RPMI7951 (cell line): Measurements from ENCODE around the gene OPTN. TPM values are rescaled to one million over a fixed set of nuclear protein-coding genes. Genes with fewer than 3 reads are reported as not detected.
"Not testable (repeated sequence)": the region's sequence is repeated elsewhere in the genome, so short reads cannot be mapped to it uniquely, and the experiment has no call there.

ENCODE experiments used
- DNase-seq: peaks from one replicate; pipeline ENCODE4 v3.0.0-alpha.2; 2012; ENCODE audit warnings: low read depth
- total RNA-seq: library from RNA; depleted of rRNA; stranded (reverse); fragments of >200 nt; shearing (Covaris generic); gene quantifications from 2 replicates; pipeline ENCODE4 v1.2.3, GENCODE V29; 2014

The OPTN gene
- total RNA-seq, 1 experiment from 2014 or later: 78.7 TPM

DNA sequence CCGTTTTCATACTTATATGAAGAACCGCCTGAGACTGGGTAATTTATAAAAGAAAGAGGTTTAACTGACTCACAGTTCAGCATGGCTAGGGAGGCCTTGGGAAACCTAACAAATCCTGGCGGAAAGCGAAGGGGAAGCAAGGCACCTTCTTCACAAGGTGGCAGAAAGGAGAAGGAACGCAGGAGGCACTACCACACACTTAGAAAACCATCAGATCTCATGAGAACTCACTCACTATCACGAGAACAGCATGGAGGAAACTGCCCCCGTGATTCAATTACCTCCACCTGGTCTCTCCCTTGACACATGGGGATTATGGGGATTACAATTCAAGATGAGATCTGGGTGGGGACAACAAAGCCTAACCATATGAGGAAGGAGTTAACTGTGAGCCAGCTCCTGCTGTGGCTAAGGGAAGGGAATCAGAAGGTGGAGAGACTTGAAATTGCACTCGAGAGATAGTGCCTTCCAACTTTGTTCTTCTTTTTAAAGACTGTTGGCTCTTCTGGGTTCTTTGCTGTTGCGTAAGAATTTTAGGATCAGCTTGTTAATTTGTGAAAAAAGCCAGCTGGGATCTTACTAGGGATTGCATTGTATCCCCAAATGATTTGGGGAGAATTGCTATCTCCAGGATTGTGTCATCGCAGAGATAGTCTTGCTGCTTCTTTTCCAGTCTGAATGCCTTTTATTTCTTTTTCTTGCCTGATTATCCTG is 21.0 kb downstream of the OPTN start:
- DNase-seq: no peak

DNA sequence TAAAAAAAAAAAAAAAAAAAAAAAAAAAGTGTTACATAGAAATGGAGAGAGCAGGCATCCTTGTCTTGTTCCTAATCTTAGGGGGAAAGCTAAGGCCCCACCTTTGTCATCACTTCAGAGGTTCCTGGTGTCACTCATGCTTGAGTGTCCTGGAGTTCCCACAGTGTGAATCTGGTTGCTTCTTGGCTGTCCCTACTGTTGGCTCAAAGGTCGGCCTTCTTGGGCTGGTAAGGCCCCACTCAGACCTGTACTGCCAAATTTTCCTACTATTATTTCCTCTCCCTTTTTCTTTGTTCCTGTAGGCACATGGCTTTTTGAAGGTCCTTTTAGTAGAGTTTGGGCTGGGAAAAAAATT is 21.5 kb downstream of the OPTN start:
- no peak for DNase-seq

DNA sequence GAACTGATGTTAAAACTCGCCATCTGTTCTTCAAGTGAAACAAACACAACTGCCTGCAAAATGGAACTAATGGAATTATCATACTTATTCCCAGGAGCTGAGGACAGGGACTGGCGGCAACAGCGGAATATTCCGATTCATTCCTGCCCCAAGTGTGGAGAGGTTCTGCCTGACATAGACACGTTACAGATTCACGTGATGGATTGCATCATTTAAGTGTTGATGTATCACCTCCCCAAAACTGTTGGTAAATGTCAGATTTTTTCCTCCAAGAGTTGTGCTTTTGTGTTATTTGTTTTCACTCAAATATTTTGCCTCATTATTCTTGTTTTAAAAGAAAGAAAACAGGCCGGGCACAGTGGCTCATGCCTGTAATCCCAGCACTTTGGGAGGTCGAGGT is 36.7 kb downstream of the OPTN start:
- DNase-seq: no peak

DNA sequence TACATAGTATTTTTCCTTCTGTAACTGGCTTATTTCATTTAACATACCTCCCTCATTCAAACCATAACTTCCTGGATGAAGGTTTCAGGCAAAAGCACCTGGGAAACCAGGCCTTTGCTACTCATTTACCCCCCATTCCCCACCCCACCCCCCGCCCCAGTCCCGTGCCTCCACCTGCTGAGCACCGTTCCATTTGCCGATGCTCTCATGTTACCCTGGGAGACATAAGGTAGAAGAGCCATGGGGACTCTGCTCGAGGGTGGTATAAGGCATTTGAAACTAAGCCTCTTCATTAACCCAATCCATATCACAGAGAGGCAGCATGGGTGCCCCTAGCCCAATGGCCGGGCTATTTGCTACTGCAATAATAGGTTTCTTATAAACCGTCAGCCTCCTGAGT is 39.2 kb downstream of the OPTN start:
- DNase-seq: no peak

DNA sequence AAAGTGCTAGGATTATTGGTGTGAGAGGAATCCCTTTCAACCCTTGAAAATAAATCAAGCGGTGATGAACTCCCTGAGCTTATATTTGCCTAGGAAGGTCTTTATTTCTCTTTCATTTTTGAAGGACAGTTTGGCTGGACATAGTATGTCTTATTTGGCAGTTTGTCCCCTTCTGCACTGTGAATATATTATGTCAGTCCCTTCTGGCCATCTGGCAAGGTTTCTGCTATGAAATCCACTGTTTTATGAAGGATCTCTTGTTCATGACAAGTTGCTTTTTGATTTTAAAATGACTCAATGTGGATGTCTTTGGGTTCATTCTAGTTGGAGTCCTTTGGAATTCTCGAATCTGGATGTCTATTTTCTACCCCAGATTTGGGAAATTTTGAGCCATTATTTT is 39.7 kb downstream of the OPTN start:
- peak; percentile 9 for DNase-seq

DNA sequence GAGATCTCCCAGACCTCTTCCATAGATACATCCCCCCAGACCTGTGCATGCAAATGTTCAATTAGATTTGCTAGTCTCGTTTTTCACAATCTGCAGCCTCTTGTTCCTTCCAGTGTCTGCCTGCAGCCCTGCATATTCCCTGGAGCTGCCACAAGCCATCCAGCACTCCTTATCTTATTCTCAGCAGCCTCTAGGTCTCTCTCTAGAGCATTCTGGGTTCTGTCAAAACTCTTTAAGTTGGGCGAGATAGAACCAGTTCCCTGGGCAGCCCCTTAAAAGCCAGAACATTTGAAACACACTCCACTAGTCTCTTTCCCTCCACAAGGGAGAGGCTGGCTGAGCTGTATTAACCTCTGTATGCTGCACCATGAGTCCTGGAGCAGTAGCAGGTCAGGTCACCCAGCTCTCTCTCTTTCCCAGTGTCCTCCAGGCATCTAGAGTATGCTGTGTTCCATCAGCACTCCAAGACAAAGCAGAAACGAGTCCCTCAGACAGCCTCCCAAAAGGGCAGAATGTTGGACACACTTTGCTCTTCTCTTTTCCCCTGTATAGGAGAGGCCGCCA is 40.7 kb downstream of the OPTN start:
- DNase-seq: no peak

DNA sequence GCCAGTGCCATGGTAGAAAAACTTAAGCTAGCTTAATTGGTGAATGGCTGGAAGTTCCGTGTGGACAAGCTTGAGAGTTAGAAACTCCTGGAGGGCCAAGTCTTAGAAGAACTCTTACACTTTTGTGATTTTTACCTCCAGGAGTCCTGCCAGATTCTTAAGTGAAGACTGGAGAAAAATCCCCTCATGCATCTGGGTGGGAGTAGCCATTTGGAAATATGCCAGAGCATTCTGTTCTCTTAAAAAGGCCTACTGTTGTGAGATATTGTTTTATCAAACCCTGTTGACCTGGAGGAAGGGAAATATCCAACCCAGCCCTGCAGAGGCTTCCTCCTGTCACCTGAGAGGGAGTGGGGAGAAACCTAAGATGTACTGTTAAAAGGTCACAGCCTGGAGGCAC is 43.8 kb downstream of the OPTN start:
- no peak for DNase-seq

DNA sequence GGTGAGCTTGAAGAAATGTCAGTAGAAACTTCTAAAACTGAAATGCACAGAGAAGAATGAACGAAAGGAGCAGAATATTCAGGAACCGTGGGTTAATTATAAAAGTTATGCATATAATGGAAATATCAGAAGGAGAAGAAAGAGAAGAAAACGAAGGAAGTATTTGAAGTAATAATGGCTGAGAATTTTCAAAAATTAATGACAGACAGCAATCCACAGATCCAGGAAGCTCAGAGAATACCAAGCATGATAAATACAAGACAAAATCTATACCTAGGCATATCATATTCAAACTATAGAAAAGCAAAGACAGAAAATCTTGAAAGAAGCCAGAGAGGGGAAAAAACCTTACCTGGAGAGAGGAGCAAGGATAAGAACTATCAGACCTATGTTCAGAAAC is 44.9 kb downstream of the OPTN start:
- DNase-seq: no peak

DNA sequence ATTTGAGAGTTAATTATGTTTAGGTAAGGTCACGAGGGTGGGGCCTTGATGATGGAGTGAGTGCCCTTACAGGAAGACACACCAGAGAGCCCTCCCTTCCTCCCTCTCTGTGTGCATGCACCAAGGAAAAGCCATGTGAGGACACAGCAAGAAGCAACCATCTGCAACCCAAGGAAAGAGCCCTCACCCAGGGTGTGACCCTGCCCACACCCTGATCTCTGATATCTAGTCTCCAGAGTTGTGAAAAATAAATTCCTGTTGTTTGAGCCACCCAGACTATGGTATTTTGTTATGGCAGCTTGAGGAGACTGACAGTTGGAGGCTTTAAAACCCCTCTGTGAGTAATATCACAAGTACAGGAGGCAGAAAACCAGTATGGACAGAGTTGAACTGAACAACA is 46.4 kb downstream of the OPTN start:
- DNase-seq: no peak

DNA sequence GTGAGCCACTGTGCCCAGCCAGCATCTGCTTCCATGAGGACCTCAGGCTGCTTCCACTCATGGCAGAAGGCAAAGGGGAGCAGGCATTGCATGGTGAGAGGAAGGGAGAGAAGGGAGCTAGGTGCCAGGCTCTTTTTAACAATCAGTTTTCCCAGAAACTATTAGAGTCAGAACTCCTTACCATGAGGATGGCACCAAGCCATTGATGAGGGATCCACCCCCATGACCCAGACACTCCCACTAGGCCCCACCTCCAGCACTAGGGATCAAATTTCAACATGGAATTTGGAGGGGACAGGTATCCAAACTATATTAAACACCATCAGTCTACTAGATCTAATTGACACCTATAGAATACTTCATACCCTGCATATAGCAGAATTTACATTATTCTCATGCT is 47.2 kb downstream of the OPTN start:
- DNase-seq: no peak

DNA sequence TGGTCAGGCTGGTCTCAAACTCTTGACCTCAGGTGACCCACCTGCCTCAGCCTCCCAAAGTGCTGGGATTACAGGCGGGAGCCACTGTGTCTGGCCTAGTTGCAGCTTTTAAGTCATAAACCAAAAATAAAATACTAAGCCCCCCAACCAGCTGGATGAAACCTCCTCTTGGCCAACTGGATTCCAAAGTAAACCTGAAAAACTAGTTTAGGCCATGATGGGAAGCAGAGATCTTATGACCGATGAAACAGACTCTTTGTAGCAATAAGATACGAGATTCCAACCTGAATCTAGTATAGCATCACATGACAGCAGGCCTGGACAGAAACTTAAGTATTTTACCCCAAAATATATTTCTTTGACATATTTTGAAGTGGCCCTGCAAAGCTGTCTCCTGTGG is 52.3 kb downstream of the OPTN start:
- DNase-seq: no peak

DNA sequence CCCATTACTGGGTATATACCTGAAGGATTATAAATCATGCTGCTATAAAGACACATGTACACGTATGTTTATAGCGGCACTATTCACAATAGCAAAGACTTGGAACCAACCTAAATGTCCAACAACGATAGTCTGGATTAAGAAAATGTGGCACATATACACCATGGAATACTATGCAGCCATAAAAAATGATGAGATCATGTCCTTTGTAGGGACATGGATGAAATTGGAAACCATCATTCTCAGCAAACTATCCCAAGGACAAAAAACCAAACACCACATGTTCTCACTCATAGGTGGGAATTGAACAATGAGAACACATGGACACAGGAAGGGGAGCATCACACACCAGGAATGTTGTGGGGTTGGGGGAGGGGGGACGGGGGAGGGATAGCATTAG is 55.9 kb downstream of the OPTN start:
- not testable (repeated sequence) for DNase-seq

DNA sequence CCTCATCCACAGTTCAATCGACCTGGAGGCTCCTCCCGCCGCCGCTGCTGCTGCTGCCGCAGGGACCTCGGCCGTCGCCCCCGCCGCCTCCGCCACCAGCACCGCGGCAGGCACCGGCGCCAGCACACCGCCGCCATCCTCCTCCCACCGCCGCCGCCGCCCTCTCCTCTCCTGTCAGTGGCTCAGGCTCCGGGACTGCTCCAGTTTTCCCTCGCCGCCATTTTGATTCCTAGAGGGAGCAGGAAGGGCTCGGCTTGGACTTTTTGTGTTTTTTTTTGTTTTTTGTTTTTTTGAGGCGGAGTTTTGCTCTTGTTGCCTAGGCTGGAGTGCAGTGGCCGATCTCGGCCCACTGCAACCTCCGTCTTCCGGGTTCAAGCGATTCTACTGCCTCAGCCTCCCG is 58.4 kb downstream of the OPTN start:
- no peak for DNase-seq

DNA sequence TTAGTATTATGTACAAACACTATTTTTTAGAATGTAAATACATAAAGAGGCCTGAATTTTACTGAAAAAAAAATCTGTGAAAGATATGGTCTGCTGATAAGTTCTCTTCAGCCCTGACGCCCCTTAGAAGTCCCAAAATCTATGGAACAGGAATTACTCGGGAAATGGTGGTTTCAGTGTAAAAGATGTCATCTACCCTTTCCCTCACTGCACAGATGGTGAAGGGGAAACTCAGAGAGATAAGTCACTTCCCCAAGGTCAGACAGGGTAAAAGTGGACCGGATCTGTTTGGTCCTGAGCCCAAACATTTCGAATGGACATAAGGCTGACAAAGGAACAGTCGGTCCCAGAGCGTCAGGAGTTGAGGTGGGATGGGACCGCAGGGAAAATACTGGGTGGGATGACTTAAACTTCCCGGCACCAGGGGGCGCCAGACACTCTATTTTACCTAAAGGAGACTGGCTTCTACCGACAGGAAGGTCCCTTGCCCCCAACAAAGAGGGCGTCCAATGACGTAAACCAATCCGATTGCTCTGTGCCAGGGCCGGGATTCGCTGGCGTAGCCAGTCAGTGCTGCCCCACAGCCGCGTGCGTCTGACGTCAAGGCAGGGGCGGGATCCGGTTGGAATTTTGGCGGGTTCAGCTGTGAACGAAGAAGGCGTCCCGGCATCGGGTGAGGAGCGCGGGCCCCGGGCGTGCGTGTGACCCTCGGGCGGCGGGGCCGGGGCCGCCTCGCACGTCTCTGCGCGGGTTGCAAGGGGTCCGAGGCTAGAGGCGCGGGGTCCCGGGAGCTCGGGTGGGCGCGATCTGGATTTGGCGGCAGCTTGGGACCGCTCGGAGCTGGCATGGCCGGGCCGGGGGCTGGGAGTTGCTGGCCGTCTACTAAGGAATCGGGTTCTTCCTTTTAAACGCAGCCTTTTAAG is 61.2 kb downstream of the OPTN start, which contains the start of gene MCM10:
MCM10 (plus strand) TSS at position 625 of the 923 bp plus-strand sequence. CDS start 2,645 bp downstream, outside the sequence.
- DNase-seq: peak; percentile 100

DNA sequence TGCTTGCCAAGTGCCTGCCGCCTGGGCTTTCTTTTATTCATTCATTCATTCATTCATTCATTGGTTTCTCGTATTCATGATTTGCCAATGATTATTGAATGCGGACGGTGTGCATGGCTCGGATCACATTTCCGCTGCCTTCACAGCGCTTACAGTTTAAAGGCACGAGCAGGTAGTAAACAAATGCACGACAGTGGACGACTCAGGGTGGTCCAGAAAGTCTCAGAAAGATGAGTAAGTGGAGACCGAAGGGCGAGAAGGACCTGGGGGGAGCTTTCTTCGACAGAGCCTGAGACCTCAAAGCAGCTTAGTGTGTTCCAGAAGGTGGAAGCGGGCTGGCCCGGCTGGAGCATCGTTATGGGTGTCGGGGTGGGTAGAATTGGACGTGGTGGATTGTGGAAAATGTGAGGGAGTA is 61.9 kb downstream of the OPTN start:
- DNase-seq: peak; percentile 16

DNA sequence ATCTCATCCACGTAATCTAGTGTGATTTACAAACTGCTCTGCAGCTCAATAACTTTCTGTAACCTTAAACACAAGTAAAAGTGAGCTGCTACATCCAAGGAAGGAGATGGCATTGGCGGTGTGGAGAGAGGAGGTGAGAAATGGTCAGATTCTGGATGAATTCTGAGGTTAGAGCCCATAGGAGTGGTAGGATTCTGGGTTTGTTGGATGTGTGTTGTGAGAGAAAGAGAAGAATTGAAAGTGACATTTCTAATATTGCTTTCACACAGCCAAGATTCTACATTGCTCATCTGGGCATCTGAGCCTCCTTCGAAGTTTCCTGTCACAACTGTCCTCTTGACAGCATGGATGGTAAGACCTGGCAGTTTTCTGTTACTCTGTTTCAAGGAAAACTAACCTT is 63.9 kb downstream of the OPTN start:
- no peak for DNase-seq

DNA sequence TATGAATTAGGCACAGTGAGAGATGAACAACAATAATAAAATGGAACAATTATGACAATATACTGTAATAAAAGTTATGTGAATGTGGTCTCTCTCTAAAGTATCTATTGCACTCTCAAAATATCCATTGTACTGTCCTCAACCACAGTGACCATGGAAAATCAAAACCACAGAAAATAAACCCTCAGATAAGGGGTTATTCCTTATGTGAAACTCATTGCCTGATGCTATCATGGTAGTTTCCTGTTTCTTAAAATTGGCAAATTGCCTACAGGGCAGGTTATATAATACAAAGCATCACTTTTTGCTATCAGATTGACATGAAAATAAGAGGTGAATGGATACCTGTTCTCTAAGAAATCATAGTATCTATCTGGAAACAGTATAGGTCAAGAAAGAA is 65.2 kb downstream of the OPTN start:
- DNase-seq: no peak

DNA sequence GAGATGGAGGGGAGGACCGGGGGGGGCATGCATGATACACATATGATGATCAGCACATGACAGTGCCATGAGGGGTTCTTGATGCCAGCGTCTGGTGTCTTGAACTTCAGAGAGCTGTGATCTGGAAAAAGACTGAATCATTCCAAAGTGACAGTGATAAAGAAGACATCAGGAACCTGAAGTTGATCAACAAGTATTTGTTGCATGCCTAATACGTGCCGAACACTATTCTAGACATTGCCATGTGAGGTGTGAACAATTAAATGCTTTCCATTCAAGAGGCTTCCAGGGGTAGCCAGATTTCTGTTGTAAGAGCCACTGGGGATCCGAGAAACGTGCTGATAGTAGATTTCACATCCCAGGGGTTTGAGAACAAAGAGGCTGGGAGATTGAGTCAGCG is 67.6 kb downstream of the OPTN start:
- DNase-seq: no peak

DNA sequence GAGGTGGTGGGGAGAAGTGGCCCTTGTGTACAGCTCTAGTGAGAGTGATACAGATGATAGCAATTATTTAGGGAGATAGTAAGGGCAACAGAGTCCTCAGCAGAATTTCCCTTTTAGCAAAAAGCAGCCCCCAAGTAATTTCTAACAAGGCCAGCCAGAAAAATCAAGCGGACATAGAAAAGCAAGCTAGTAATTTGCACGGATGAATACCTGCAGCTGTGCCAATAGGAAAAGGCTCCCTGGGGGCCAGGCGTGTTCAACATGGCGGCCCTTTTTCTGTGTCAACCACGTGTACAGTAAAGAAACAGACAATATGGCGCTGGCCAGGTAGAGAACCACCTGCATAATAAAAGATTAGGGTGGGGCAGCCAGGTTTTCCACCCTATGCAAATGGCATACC is 68.8 kb downstream of the OPTN start:
- DNase-seq: no peak

DNA sequence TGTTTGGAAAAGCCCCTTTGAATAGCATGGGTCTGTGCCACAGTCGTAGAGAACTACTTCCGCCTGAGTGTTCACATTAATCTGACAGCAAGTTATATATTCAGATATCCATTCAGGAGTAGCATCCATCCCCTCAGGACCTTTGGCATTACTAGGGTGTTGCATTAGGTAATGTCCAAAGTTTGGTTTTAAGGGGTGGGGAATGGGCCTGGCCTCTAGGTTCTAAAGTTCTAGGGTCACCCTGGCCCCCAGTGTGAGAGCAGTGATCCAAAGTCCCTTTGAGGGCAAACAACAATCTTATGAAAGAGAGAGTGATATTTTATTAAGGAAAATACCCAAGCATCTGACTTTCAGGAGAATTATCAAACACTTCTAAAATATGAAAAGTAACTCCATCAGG is 73.7 kb downstream of the OPTN start:
- no peak for DNase-seq

DNA sequence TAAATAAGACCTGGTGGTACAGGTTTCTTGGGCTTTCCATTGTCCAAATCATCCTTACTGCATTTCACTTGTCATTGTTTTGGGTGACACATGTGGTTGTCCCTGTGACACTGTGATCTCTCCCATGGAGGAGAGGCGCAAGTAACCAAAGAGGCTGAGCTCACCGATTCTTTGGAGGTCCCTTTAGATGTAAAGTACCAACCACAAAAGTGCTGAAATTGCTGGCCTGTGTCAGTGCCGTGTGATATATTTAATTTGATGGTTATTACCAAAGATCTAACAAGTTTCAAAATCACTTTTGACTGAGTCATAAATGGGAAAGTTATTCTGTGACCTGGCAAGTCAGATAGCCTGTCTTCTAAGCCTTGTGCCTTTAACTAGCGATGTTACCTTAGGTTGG is 80.8 kb downstream of the OPTN start:
- no peak for DNase-seq

DNA sequence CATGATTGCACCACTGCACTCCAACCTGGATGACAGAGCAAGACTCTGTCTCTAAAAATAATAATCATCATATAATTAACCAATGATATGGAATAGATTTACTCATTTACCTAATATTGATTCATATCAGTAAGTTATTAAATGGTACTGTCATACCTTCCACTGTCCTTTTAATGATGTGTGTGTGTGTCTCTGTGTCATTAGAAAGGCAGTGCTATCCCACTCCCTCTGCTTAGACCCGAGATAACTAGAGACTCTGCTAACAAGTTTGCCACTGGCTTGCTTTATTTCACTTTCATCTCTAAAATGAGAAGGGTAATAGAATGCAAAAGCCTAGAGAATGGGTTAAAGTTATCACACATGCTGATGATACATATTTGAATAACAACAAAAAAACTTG is 82.5 kb downstream of the OPTN start:
- DNase-seq: no peak

DNA sequence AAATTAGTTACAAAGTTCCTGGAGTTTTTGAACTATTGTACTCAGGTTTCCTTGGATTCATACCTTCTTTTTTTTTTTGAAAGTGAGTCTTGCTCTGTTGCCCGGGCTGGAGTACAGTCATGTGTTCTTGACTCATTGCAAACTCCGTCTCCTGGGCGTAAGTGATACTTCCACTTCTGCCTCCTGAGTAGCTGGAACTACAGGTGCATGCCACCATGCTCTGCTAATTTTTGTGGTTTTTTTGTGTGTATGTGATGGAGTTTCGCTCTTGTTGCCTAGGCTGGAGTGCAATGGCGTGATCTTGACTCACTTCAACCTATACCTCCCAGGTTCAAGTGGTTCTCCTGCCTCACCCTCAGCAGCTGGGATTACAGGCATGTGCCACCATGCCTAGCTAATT is 83.7 kb downstream of the OPTN start:
- no peak for DNase-seq
